Esophagus squamous epithelium (tissue), 5 donors: Measurements from ENCODE around the gene C1orf122. TPM values are rescaled to one million over a fixed set of nuclear protein-coding genes. Genes with fewer than 3 reads are reported as not detected.
"Not testable (repeated sequence)": the region's sequence is repeated elsewhere in the genome, so short reads cannot be mapped to it uniquely, and the experiment has no call there.

ENCODE experiments used
- DNase-seq: peaks from one replicate; lab custom pipeline; 2025; lab: John Stamatoyannopoulos, UW
- H3K27ac ChIP-seq, 4 donors: fragments of 200-600 bp; sonication (generic); one replicate each; pipeline ENCODE4 v1.5.1; 2016 to 2019; ENCODE audit warnings: mild to moderate bottlenecking in 1 of 4
- H3K27me3 ChIP-seq, 4 donors: fragments of 200-600 bp; sonication (generic); 1 replicate in 3 of 4; 2 replicates in 1 of 4; pipeline versions ENCODE4 v1.5.1 to v1.6.0; 2017 to 2021; ENCODE audit warnings: antibody characterized with exemption in 1 of 4
- H3K36me3 ChIP-seq, 3 donors: fragments of 200-600 bp; sonication (generic); one replicate each; pipeline ENCODE4 v1.5.1; 2016 to 2019
- H3K4me1 ChIP-seq, 3 donors: fragments of 200-600 bp; sonication (generic); one replicate each; pipeline ENCODE4 v1.5.1; 2017 to 2019
- H3K4me3 ChIP-seq, 4 donors: fragments of 200-600 bp; sonication (generic); 1 replicate in 3 of 4; 2 replicates in 1 of 4; pipeline ENCODE4 v1.5.1; 2016 to 2019; ENCODE audit warnings: mild to moderate bottlenecking in 2 of 4, moderate library complexity in 1 of 4
- H3K9me3 ChIP-seq, 3 donors: fragments of 200-600 bp; sonication (generic); one replicate each; pipeline ENCODE4 v1.5.1; 2016 to 2019
- CTCF ChIP-seq, 6 experiments: fragments of 450-650 bp in 4 of 6; fragments of 200-600 bp in 2 of 6; sonication (generic) in 2 of 6; IDR thresholded peaks; one replicate each; pipeline ENCODE4 v1.5.1; 2016 to 2019; ENCODE audit warnings: antibody characterized with exemption in 6 of 6, mild to moderate bottlenecking in 4 of 6, moderate library complexity in 4 of 6
- POLR2A ChIP-seq, 4 donors: fragments of 450-650 bp; IDR thresholded peaks; one replicate each; pipeline ENCODE4 v1.6.1; 2017; ENCODE audit warnings: antibody characterized with exemption in 4 of 4, mild to moderate bottlenecking in 4 of 4, moderate library complexity in 3 of 4
- WGBS, 2 donors: methylation state at CpG; one replicate each; pipeline ENCODE4 v1.1.5; 2018; 5-methylcytosine and 5-hydroxymethylcytosine counted together
- intact Hi-C: fragments of 100-400 bp; cut with DNase I; formaldehyde crosslinking; loops from one replicate; pipeline ENCODE4 v1.15.0; 2022
- total RNA-seq, 4 donors: library from RNA; depleted of rRNA; stranded (reverse); fragments of >200 nt; gene quantifications; one replicate each; pipeline ENCODE4 v1.1.0, GENCODE V29; 2016
- donor health status: DM: yes; HTN: yes; CAD: no.

Gene C1orf122
- total RNA-seq, 4 donors from 2014 or later = 40.9 to 60.2 (median 52.1) TPM

GRCh38 chr1:37767488-37767887 lies 40.1 kb upstream of the C1orf122 start:
- H3K4me1 ChIP-seq = peaks cover 0 to 8% (median 3%) of the 10 kb centered on the region in 3 donors
- no peaks in the 10 kb centered on the region for H3K9me3 ChIP-seq
- 0 to 27% methylated on average over 2 of the region's 2 CpGs for WGBS, 2 donors
- intact Hi-C loops = no loop called here
- H3K27me3 ChIP-seq = peaks cover 0 to 84% (median 17%) of the 10 kb centered on the region in 4 donors
- TF ChIP-seq CTCF (IDR thresholded peaks at IDR 0.05) (no peak), POLR2A (IDR thresholded peaks at IDR 0.05) (no peak)
- H3K27ac ChIP-seq = no peak overlapping the region
- H3K4me3 ChIP-seq = no peak overlapping the region
- no peaks in the 10 kb centered on the region for H3K36me3 ChIP-seq
- no peak for DNase-seq

GRCh38 chr1:37771440-37771839 lies 36.1 kb upstream of the C1orf122 start:
- H3K36me3 ChIP-seq, H3K9me3 ChIP-seq, H3K4me3 ChIP-seq, H3K4me1 ChIP-seq, intact Hi-C loops, H3K27ac ChIP-seq, DNase-seq: not testable (repeated sequence)
- peaks cover 0 to 68% (median 2%) of the 10 kb centered on the region in 4 donors for H3K27me3 ChIP-seq

DNA sequence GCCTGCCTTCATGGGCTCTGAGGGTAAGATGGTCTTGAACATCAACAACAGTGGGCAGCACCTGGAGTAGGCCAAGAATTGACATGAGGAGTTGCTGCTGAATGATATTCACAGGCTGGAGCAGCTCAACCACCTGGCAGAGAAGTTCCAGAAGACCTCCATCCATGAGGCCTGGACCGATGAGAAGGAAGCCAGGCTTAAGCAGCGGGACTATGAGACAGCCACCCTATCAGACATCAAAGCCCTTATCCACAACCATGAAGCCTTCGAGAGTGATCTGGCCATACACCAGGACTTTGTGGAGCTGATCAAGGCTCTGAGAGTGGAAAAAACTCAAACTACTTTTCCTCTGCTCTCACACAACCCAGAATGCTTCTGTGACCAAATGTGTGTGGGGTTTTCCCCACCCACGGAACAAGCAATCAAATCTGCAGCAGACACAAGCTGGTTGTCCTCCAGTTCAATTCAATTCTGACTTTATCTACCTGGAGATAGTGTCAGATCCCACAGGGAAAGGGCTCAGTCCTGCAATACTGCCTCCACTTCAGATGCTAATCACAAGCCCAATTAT lies 30.6 kb upstream of the C1orf122 start:
- Histone ChIP-seq H3K4me1 (no peaks in the 10 kb centered on the region), H3K36me3 (no peaks in the 10 kb centered on the region), H3K27ac (no peak overlapping the region), H3K27me3 (peaks cover 0 to 27% (median 0%) of the 10 kb centered on the region in 4 donors), H3K9me3 (no peaks in the 10 kb centered on the region), H3K4me3 (no peak overlapping the region)
- DNase-seq = no peak
- no peak for TF ChIP-seq CTCF (IDR thresholded peaks at IDR 0.05)
- intact Hi-C loops = no loop called here
- 62 to 74% methylated on average over 4 of the region's 4 CpGs for WGBS, 2 donors

DNA sequence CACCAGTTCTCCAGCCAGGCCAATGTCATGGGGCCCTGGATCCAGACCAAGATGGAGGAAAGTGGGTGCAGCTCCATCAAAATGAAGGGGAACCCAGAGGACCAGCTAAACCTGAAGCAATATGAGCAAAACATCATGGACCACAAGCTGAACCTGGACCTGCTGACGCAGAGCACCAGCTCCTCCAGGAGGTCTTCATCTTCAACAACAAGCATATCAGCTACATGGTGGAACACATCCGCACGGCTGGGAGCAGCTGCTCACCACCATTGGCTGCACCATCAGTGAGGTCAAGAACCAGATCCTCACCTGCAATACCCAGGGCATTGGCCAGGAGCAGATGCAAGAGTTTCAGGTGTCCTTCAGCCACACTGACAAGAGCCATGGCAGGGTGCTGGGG lies 28.9 kb upstream of the C1orf122 start:
- Histone ChIP-seq H3K36me3 (no peaks in the 10 kb centered on the region), H3K27ac (no peak overlapping the region), H3K4me1 (no peaks in the 10 kb centered on the region), H3K27me3 (peaks cover 0 to 26% (median 0%) of the 10 kb centered on the region in 4 donors), H3K9me3 (no peaks in the 10 kb centered on the region), H3K4me3 (no peak overlapping the region)
- no peak for DNase-seq
- intact Hi-C loops = no loop called here
- 79 to 100% methylated on average over 2 to 3 of the region's 3 CpGs for WGBS, 2 donors
- no peak for TF ChIP-seq CTCF (IDR thresholded peaks at IDR 0.05)
- TF ChIP-seq POLR2A (IDR thresholded peaks at IDR 0.05) = no peak

- no peaks in the 10 kb centered on the region for H3K9me3 ChIP-seq
- intact Hi-C loops = no loop called here
- TF ChIP-seq POLR2A (IDR thresholded peaks at IDR 0.05) (no peak), CTCF (IDR thresholded peaks at IDR 0.05) (no peak)
- no peak overlapping the region for H3K27ac ChIP-seq
- no peak overlapping the region for H3K4me3 ChIP-seq
- H3K27me3 ChIP-seq = peaks cover 0 to 44% (median 0%) of the 10 kb centered on the region in 4 donors
- H3K36me3 ChIP-seq = no peaks in the 10 kb centered on the region
- DNase-seq = no peak
- 72 to 84% methylated on average over 12 to 17 of the region's 17 CpGs for WGBS, 2 donors
- H3K4me1 ChIP-seq = no peaks in the 10 kb centered on the region
Measured at GRCh38 chr1:37782491-37782890, 25.1 kb upstream of the C1orf122 start.
